GM11168 (cell line): ENCODE data around the gene GAMT.

Experiments used
- in situ Hi-C: fragments of 300-500 bp; cut with MboI; formaldehyde crosslinking; loops from one replicate; pipeline ENCODE4 v1.12.0; 2022; ENCODE audit warnings: low sequenced_read_pairs; ENCODE audit not compliant: unreplicated experiment

GAMT gene

GRCh38 chr19:1353144-1353543 is 48.2 kb downstream of the GAMT start:
- in situ Hi-C loops = no loop called here

DNA sequence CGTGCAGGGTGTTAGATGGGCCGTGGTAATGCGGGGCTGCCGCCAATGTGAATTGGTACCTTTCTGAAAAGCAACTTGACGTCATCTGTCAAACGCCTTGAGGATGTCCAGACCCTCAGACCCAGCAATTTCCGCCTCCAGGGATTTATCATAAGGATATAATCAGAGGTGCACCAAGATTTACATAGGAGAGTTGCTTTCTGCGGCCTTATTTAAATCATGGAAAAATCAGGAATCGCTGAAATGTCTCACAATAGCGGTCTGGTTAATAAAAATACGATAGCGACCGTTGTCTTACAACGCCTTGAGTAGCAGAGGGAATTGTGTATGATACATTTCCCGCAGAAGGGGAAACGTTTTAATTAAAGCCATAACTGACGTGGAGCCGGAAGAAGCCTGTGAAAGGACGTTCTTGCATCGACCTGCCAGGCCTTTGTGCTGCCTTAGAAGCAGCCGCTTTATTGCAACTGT is 49.9 kb downstream of the GAMT start:
- in situ Hi-C loops = no loop called here

- in situ Hi-C loops = no loop called here
Measured at GRCh38 chr19:1350867-1351266, 50.5 kb downstream of the GAMT start.

DNA sequence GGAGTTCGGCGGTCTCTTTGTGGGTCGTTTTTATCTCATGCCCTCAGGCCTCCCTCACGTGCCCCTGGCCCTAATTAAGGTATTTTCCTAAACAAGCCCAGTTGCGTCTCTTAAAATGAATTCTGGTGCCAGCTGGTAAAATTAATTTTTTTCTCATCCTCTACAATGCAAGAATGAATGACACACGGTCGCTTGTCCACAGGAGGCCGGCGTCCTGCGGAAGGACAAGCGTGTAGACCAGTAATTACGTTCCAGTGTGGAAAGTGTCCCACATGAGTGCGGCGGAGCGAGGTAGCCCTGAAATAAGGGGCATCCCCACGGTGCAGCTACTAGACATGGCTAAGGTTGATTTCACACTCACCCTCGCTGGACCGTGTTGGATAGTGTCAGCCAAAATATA is 52.1 kb downstream of the GAMT start:
- in situ Hi-C loops = no loop called here
